Left ventricle myocardium superior (tissue), 1 donor: ENCODE data around the gene OR10H5. TPM values are rescaled to one million over a fixed set of nuclear protein-coding genes. Genes with fewer than 3 reads are reported as not detected.
"Not testable (repeated sequence)": the region's sequence is repeated elsewhere in the genome, so short reads cannot be mapped to it uniquely, and the experiment has no call there.

Experiments
- ATAC-seq: fragments of 200-7000 bp; cut with Tn5 transposase; one replicate; pipeline ENCODE4 v1.9.1; 2020; ENCODE audit warnings: mild to moderate bottlenecking, moderate library complexity
- DNase-seq: peaks from one replicate; pipeline ENCODE4 v3.0.0-alpha.2; 2020
- intact Hi-C: fragments of 100-400 bp; cut with micrococcal nuclease; formaldehyde crosslinking; loops from one replicate; pipeline ENCODE4 v1.11.0; 2022
- total RNA-seq: library from RNA; stranded (reverse); fragmentation: NEBNext Ultra II Directional; extraction: Animal tissue kit (Norgen Biotek cat#: 25700); gene quantifications from one replicate; pipeline ENCODE4 v1.2.1, GENCODE V29; 2021
- donor health status: DM: no; HTN: yes; CAD: no; lungs with severe emphysema.

Gene OR10H5
- total RNA-seq, 1 donor from 2014 or later: not detected

DNA sequence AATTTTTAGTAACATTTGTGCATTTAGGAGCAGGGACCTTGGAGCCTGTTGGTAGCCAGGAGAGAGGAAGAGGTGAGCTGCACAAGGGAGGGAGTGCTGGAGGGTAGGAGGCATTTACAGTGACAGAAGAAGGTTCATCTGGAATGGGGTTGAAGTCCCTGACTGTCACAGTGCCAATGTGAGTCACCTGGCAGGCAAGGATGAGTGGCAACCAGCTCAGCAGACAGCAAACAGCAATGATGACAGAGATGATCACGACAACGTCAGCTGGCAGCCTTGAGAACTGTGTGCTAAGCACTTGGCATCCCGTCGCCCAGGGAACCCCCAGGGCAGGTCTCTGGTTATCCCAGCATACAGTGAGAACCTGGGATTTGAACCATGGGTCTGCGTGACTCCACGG is 2.6 kb downstream of the OR10H5 start:
- DNase-seq (no peak), ATAC-seq (no peak)
- intact Hi-C loops: no loop called here

DNA sequence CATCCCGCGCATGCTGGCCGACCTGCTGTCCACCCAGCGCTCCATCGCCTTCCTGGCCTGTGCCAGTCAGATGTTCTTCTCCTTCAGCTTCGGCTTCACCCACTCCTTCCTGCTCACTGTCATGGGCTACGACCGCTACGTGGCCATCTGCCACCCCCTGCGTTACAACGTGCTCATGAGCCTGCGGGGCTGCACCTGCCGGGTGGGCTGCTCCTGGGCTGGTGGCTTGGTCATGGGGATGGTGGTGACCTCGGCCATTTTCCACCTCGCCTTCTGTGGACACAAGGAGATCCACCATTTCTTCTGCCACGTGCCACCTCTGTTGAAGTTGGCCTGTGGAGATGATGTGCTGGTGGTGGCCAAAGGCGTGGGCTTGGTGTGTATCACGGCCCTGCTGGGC is 6.8 kb downstream of the OR10H5 start:
- DNase-seq, intact Hi-C loops, ATAC-seq: not testable (repeated sequence)

DNA sequence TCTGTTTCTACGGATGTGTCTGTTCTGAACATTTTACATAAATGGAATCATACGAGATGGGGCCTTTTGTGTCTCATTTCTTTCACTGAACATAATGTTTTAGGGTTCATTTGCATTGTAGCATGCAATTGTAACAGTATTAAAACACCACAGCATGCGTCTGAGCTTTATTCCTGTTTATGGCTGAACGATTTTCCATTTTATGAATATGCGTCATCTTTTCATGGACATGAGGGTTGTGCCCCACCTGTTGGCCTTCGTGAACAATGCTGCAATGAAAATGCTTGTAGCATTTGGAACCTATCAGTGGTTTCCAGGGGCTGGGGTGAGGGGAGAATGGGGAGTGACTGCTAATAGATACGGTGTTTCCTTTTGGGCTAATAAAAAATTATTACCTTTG is 22.9 kb downstream of the OR10H5 start:
- intact Hi-C loops: no loop called here
- DNase-seq (no peak), ATAC-seq (no peak)

DNA sequence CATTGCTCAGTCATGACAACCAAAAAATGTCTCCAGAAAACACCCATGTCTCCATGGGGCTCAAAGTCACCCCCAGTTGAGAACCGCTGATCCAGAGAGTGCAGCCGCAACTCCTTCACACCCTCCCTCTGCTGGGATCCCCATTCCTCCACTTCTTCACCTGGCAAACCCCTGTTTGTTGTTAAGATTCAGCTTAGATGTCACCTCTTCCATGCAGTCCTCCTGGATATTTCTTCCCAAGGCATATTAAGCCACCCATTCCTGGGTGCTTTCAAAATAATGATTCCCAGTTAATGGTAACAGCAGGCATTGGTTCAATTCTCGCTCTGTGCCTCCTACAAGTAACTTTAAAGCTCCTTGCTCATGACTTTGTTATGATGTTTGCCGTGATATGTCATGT is 24.0 kb downstream of the OR10H5 start:
- DNase-seq (no peak), ATAC-seq (no peak)
- intact Hi-C loops: no loop called here

DNA sequence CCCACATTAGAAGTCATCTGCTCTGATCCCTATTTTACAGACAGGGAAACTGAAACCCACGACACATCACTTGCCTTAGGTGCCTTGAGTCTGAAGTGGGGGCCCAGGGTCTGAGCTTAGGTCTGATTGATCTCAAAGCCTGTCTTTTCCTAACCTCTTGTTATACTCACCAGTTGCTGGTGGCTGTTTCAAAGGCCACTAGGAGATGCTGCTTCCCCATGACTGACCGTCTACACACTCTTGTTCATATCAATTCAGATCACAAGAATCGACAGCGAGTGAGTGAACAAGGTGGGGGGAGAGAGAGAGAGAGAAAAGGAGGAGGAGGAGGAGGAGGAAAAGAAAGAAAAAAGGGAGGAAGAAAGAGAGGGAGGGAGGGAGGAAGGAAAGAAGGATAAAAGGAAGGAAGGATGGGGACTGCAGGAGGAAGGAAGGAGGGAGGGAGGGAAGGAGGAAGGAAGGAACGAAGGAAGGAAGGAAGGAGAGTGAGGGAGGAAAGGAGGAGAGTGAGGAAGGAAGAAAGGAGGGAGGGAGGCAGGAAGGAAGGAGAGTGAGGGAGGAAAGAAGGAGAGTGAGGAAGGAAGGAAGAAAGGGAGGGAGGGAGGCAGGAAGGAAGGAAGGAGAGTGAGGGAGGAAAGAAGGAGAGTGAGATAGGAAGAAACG is 24.7 kb downstream of the OR10H5 start:
- ATAC-seq (no peak), DNase-seq (no peak)
- intact Hi-C loops: no loop called here

DNA sequence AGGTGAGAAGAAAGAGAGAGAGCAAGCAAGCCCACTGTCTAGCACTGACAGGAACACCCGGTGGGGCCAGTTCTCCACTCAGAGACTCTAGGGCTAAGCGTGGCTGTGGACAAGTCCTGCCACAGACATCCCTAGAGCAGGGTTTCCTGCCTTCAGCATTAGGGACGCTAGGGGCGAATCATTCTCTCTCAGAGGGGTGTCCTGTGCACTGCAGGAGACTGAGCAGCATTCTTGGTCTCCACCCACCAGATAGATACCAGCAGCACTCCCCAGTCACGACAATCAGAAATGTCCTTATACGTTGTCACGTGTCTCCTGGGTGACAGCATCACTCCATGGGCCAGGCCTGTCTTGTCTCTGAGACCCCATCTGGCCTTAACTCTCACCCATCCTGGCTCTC is 26.5 kb downstream of the OR10H5 start:
- intact Hi-C loops: no loop called here
- no peak for DNase-seq
- no peak for ATAC-seq

DNA sequence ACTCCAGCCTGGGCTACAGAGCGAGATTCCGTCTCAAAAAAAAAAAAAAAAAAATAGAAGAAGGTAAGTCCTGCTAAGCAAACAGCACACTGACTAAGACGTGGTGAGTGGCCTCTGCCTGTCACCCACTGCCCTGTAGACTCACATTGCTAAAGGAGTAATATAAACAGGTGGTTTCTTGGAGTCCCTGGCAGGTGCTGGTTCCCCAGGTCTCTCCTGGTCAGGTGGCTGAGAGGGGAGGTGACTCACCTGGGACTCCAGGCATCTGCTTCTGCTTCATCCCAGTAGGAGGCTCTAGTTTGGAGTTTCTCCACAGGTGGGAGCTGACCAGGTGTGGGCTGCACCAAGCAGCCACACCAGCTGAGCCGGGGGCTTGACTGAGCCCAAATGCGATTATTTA is 27.8 kb downstream of the OR10H5 start, which contains the start of gene OR10H1:
OR10H1 (minus strand) TSS at position 359 of the 400 bp plus-strand sequence. CDS start 7,627 bp downstream, outside the sequence.
- ATAC-seq: no peak
- intact Hi-C loops: no loop called here

DNA sequence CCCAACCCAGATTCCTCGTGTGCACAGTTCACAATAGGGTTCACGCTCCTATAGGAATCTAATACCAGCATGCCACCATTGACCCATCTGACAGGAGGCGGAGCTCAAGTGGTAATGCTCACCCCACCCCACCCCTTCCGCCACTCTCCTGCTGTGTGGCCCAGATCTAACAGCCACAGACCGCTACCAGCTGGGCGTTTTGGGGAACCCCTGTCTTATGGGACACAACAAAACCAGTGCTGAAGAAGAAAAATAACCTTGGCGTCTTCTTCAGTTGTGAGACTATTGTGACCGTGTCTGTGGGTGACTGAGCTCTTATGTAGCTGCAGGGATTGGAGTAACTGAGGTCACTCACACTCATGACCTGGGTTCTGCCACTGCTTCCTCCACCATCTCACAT is 33.2 kb downstream of the OR10H5 start:
- DNase-seq (no peak), ATAC-seq (no peak)
- intact Hi-C loops: no loop called here

More for the DNA sequence above, 27.8 kb downstream of the OR10H5 start, which contains the start of gene OR10H1:
- DNase-seq: no peak

- intact Hi-C loops: no loop called here
- DNase-seq (no peak), ATAC-seq (no peak)
These were observed 38.3 kb downstream of the OR10H5 start for GRCh38 chr19:15825753-15826152.

DNA sequence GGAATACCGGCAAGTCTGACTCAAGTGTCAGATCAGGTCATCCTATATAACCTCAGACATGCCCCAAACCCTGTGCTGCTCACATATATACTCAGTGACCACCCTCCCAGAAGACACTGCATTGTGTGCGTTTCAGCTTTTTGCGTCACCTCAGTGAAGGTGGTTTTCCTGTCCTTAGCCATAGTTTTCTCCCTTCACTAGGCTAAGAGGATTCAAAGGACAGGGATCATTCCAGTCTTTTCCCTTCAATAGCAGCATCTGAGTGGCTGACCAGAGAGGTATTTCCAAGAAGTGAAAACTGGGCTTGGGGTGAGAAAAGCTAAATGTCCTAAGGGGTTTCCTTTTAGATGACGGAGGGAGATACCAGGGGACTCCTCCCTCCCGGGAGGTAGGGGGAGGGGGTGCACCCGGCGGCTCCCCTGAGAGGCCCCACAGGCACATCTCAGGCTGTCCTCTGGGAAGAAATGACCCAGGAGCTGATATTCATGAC is 40.7 kb downstream of the OR10H5 start:
- no peak for DNase-seq
- no peak for ATAC-seq
- intact Hi-C loops: no loop called here

GRCh38 chr19:15828611-15829305 is 41.3 kb downstream of the OR10H5 start:
- intact Hi-C loops, ATAC-seq, DNase-seq: not testable (repeated sequence)

- intact Hi-C loops: no loop called here
- ATAC-seq (no peak), DNase-seq (no peak)
These were observed 41.8 kb downstream of the OR10H5 start for GRCh38 chr19:15829306-15829698.

- ATAC-seq: no peak
- no peak for DNase-seq
These were observed 42.3 kb downstream of the OR10H5 start for GRCh38 chr19:15829786-15830185.

DNA sequence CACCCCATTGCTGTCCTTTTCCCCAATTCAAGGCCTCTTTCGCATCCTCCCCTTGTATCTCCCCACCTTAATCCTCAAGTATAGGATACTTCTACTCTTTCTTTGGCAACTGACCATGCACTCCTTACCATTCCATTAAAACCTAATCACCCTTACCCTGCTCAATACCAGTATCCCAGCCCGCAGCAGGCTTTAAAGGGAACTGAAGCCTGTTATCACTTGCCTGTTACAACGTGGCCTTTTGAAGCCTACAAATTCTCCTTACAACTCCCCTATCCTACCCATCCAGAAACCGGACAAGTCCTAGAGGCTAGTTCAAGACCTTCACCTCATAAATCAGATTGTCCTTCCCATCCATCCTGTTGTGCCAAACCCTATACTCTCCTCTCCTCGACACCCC is 44.2 kb downstream of the OR10H5 start:
- DNase-seq (no peak), ATAC-seq (no peak)
- intact Hi-C loops: no loop called here

More at GRCh38 chr19:15829786-15830185, 42.3 kb downstream of the OR10H5 start:
- intact Hi-C loops: no loop called here

DNA sequence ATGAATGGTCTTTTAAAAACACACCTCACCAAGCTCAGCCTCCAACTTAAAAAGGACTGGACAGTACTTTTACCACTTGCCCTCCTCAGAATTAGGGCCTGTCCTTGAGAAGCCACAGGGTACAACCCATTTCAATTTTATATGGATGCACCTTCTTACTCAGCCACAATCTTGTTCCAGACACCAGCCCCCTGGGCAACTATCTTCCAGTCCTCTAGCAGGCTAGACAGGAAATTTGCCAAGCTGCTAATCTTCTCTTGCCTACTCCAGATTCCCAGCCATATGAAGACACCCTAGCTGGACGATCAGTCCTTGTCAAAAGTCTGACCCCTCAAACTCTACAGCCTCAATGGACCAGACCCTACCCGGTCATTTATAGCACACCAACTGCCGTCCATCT is 46.8 kb downstream of the OR10H5 start:
- DNase-seq, ATAC-seq, intact Hi-C loops: not testable (repeated sequence)

- ATAC-seq, intact Hi-C loops, DNase-seq: not testable (repeated sequence)
These were observed 48.3 kb downstream of the OR10H5 start for GRCh38 chr19:15835565-15836329.

GRCh38 chr19:15836330-15837220 is 49.1 kb downstream of the OR10H5 start:
- intact Hi-C loops: no loop called here
- DNase-seq (peak; percentile 97), ATAC-seq (peak; percentile 100)

DNA sequence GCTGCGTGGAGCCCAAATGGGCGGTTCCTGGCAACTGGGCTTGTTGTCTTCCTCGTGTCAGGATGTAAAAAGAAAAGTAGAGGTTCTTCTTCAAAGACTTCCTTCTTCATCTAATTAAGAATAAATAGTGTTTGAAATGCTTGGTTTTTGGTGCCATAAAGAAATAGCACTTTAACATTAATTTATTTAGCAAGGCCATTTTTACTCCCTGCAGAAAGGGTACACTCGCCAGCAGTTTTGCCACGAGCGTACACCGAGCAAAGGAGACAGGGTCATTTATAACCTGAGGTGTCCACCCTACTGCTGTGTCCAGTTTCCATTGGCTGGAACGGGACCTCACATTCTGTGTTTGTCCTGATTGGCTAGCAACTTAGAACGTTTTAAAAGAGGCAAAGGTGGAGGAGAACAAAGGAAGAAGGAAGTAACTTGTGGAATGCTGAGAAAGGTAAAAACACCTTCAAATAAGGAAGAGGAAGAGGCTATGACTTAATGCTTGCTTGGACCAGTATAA is 49.8 kb downstream of the OR10H5 start:
- ATAC-seq (peak; percentile 31), DNase-seq (peak; percentile 33)
- intact Hi-C loops: no loop called here

DNA sequence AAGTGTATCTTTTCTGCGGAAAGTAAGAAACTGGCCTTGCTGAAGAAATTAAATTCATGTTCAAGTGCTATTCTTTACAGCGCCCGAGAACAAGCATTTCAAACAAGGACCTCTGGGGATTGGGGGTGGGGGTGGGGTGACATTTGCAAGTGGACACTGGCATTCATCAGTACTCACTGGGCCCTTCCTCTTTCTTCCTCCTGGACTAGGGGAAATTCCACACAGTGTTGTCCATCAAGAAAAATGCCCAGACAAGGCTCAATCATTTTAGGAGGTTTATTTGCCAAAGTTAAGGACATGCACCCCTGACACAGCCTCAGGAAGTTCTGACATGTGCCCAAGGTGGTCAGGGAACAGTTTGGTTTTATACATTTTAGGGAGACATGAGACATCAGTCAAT is 50.9 kb downstream of the OR10H5 start:
- intact Hi-C loops: no loop called here
- ATAC-seq (no peak), DNase-seq (no peak)
